HG02840 (cell line): ENCODE results near the gene SHISA9.

Experiments
- ATAC-seq: cut with Tn5 transposase; IDR thresholded peaks from one replicate; pipeline ENCODE4 v1.9.1; 2021; ENCODE audit warnings: mild to moderate bottlenecking, moderate library complexity, moderate number of reproducible peaks; ENCODE audit not compliant: unreplicated experiment, low FRiP score

The SHISA9 gene

DNA sequence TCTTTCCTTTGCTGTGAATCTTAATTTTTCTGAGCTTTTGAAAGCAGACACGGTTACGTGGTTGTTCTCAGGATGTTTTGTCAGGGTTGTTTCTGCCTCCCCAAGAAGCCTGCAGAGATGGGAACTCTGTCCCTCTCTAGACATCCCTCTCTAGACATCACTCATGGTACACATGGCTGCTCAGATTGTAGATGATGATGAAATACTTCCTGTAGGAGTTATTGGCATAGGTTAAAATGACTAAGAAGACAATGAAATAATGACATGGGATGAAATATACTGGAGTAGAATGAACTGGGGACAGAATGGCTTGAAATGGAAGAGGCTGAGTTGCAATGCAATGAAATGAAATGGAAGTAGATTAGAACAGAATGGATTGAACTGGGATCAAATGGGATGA is 253.4 kb downstream of the SHISA9 start:
- no peak for ATAC-seq

- no peak for ATAC-seq
Observed at GRCh38 chr16:13155377-13155776, 254.0 kb downstream of the SHISA9 start.

GRCh38 chr16:13155780-13156179 is 254.4 kb downstream of the SHISA9 start:
- no peak for ATAC-seq

- ATAC-seq = no peak
Observed at GRCh38 chr16:13157082-13157481, 255.7 kb downstream of the SHISA9 start.

GRCh38 chr16:13158427-13158826 is 257.0 kb downstream of the SHISA9 start:
- ATAC-seq = no peak

DNA sequence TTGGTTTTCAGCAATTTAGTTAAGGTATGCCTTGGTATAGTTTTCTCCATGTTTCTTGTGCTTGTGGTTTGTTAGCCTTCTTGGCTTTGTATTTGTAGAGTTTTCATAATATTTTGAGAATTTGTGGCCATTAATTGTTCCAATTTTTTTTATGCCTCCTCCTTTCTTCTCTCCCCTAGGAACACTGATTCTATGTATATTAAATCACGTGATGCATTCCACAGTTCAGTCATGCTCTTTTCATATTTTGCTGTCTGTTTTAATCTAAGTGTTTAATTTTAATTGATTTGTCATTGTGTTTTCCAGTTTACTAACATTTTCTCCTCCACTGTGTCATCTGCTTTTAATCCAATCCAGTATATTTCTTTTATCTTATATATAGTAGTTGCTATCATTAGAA is 263.6 kb downstream of the SHISA9 start:
- no peak for ATAC-seq

- no peak for ATAC-seq
Observed at GRCh38 chr16:13168091-13168572, 266.7 kb downstream of the SHISA9 start.

DNA sequence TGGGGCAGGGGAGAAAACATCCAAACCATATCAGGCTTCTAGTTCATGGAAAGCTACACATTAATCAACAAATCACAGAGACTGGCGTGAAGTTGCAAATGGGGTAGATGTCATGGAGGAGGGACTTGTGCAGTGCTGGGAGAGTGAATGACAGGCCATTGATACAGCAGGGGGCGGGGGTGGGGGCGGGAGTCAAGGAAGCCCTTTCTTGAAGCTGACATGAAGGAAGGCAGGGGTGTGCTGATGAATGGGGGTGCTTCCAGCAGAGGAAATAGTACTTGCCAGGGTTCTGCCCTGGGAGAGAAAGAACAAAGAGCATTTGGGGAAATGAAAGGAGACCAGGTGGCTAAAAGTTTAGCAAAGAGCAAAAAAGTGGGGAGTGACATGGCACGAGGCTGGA is 269.9 kb downstream of the SHISA9 start:
- ATAC-seq = no peak

DNA sequence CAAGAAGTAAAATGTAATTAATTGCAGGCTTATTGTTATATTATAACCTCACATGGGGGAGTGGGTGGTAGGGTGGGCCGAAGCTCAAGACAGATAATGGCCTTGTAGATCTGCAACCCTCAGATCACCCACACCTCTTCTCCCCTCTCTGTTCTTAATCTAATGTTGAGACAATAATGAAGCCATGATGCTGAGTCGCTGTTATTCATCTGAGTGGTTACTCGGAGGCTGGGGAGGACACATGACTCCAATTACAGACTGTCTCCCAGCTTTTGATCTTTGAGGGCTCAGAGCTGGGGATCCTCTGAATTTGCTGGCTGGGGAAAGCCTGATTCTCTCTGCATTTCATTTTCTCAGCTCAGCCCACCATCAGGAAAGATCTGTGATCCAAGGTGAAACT is 275.3 kb downstream of the SHISA9 start:
- no peak for ATAC-seq

- no peak for ATAC-seq
Observed at GRCh38 chr16:13178318-13178717, 276.9 kb downstream of the SHISA9 start.

GRCh38 chr16:13181432-13181831 is 280.0 kb downstream of the SHISA9 start:
- ATAC-seq = no peak

DNA sequence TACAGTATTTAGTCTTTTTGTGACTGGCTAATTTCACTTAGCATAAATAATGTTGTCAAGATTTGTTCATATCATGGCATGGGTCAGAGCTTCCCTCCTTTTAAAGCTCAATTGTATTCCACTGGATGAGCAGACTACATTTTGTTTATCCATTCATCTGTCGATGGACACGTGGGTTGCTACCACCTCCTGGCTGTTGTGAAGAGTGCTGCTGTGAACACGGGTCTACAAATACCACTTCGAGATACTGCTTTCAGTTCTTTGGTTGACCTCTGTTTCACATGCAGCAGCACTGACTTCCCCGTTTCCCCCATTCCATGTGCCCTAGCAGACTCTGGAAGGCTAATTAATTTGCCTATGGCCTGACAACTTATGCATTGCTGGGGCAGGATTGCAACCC is 285.4 kb downstream of the SHISA9 start:
- ATAC-seq = no peak

DNA sequence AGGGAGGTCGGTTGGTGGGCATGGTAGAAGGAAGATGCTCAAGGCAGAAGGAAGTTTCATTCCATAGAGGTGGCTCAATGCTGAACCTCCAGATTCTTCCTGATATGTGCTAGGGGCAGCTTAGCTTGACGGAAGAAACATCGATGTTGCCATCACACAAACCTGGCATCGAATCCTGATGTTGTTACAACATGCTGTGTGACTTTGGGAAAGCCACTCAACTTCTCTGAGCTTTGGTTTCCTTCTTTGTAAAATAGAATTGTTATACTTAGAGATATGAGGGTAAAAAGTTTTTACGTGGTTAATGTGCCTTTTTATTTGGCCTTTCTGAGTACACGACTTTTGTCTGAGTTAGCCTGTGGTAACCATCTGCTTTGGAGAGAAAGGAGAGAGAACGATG is 287.9 kb downstream of the SHISA9 start:
- no peak for ATAC-seq

GRCh38 chr16:13193721-13194120 is 292.3 kb downstream of the SHISA9 start:
- no peak for ATAC-seq

DNA sequence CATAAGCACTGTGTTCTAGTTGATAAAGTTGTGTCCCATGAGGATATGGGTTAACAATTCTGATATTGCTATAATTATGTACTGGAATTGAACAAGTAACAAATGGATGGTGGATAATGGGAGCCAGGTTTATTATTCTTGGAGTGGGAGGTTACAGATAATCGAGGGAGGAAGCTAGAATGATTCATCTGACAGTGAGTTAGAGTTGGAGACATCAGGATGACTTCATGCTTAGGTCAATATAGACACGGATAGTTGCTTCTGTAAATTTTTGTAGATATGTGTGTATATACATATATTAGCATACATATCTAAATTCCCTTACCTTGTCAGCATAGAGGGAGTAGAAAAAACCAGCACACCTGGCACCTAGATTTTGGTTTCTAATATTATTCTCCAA is 293.4 kb downstream of the SHISA9 start:
- ATAC-seq = no peak

- ATAC-seq = no peak
Observed at GRCh38 chr16:13203725-13204124, 302.3 kb downstream of the SHISA9 start.

GRCh38 chr16:13205352-13205751 is 304.0 kb downstream of the SHISA9 start:
- ATAC-seq = no peak

GRCh38 chr16:13206606-13207005 is 305.2 kb downstream of the SHISA9 start:
- ATAC-seq = no peak

GRCh38 chr16:13207151-13207550 is 305.8 kb downstream of the SHISA9 start:
- no peak for ATAC-seq

DNA sequence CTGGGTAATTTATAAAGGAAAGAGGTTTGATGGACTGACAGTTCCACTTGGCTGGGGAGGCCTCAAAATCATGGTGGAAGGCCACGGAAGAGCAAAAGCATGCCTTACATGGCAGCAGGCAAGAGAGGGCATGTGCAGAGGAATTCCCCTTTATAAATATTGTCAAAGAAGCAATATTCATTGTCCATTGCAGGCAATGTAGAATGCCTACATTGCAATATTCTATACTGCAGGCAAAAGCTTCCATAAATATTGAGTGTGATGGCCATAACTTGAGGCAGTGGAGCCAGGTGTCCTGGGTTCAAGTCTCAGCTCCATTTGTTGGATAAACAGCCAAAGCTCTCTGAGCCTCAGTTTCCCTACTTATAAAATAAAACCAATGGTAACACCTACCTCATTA is 322.3 kb downstream of the SHISA9 start:
- ATAC-seq = no peak

DNA sequence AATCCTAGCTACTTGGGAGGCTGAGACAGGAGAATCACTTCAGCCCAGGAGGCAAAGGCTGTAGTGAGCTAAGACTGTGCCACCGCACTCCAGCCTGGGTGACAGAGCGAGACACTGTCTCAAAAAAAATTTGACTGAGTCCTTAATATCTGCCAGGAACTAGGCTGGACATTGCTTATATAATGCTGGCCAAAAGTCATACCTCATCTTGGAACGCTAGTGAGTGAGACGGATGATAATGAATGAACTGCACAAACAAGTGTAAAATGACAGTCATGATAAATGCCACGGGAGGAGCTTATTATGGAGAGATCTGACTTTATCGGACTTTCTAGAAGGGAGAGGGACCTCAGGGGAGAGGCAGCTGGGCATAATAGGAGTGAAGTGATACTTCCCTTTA is 327.6 kb downstream of the SHISA9 start:
- ATAC-seq = no peak

DNA sequence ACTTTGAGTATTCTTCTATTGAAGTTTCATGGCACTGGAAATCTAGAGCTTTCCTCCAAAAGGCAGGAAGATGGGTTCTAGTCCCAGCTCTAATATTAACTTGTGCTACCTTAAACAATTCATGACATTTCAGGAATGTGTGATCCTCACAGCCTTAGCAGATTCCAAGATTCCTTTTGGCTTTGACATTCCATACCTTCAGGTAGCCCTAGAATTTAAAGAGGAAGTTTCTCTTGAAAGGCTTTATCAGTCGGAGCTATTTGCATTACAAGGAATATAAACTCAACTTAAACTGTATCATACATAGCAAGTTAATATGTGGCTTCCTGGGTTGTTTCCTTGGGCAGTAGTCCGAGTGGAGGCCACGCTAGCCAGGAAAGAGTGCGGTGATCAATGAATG is 330.0 kb downstream of the SHISA9 start:
- ATAC-seq = no peak

- no peak for ATAC-seq
Observed at GRCh38 chr16:13234999-13235398, 333.6 kb downstream of the SHISA9 start.
